Inflammatory macrophage treated with lipopolysaccharide for 1 hour (primary cell): ENCODE measurements around the gene RBM4.
A peak's percentile ranks its signal among the peaks of the same experiment; 100 is the strongest.

Experiments
- DNase-seq, 2 donors: peaks; one replicate each; pipeline ENCODE4 v3.0.0-alpha.2; 2020 to 2022

RBM4 gene

GRCh38 chr11:66659763-66660162, 21.3 kb downstream of the RBM4 start:
- peak; percentile 46 to 48 for DNase-seq

GRCh38 chr11:66663741-66664296, 25.3 kb downstream of the RBM4 start:
- no peak for DNase-seq

- DNase-seq = no peak
These were observed 26.9 kb downstream of the RBM4 start for GRCh38 chr11:66665369-66665768.

GRCh38 chr11:66670816-66671215, 32.3 kb downstream of the RBM4 start:
- no peak for DNase-seq

- no peak for DNase-seq
These were observed 36.6 kb downstream of the RBM4 start for GRCh38 chr11:66674964-66675602.

- peak; percentile 13 to 18 for DNase-seq
These were observed 37.9 kb downstream of the RBM4 start for GRCh38 chr11:66676282-66676919.

- no peak for DNase-seq
These were observed 38.6 kb downstream of the RBM4 start for GRCh38 chr11:66676931-66677598.

GRCh38 chr11:66677599-66678375, 39.3 kb downstream of the RBM4 start, which contains the start of gene RBM4B:
RBM4B (minus strand) TSS chr11:66677887; CDS start chr11:66677079, 808 bp downstream.
- DNase-seq = peak; percentile 89 to 95

GRCh38 chr11:66680966-66681645, 42.6 kb downstream of the RBM4 start:
- DNase-seq = no peak

GRCh38 chr11:66683877-66684276, 45.4 kb downstream of the RBM4 start:
- no peak for DNase-seq

- no peak for DNase-seq
These were observed 46.1 kb downstream of the RBM4 start for GRCh38 chr11:66684635-66685034.

- DNase-seq = no peak
These were observed 47.0 kb downstream of the RBM4 start for GRCh38 chr11:66685276-66686099.

- no peak for DNase-seq
These were observed 47.7 kb downstream of the RBM4 start for GRCh38 chr11:66686100-66686785.

- no peak for DNase-seq
These were observed 48.6 kb downstream of the RBM4 start for GRCh38 chr11:66686801-66687750.

- DNase-seq = no peak
These were observed 49.4 kb downstream of the RBM4 start for GRCh38 chr11:66687831-66688281.

GRCh38 chr11:66688561-66689534, 50.3 kb downstream of the RBM4 start:
- DNase-seq = no peak

GRCh38 chr11:66689661-66690590, 51.4 kb downstream of the RBM4 start:
- DNase-seq = no peak
